SK-N-SH (cell line): ENCODE data around the gene COL26A1.

Experiments
- GABPA ChIP-seq: IDR thresholded peaks from 2 replicates; pipeline ENCODE4 v1.4.0; 2012; ENCODE audit warnings: low read depth, mild to moderate bottlenecking
- JUND ChIP-seq: IDR thresholded peaks from 2 replicates; pipeline ENCODE4 v1.4.0; 2012
- RAD21 ChIP-seq: IDR thresholded peaks from 2 replicates; pipeline ENCODE4 v1.6.1; 2012; ENCODE audit warnings: mild to moderate bottlenecking, low read length
- RFX5 ChIP-seq: IDR thresholded peaks from 2 replicates; pipeline ENCODE4 v1.6.1; 2012; ENCODE audit warnings: mild to moderate bottlenecking, improper control_type of control experiment, low read length
- YY1 ChIP-seq: IDR thresholded peaks from 2 replicates; pipeline ENCODE4 v1.4.0; 2012; ENCODE audit warnings: low read depth, mild to moderate bottlenecking
- TF ChIP-seq, protein P1 (sequence below): fragments of 200-600 bp; sonication (generic); IDR thresholded peaks from 2 replicates; pipeline ENCODE4 v1.6.1; 2017; ENCODE audit warnings: antibody characterized with exemption, mild to moderate bottlenecking, moderate library complexity
- TF ChIP-seq, protein P2 (sequence below): IDR thresholded peaks from 2 replicates; pipeline ENCODE4 v1.6.1; 2012; ENCODE audit warnings: mild to moderate bottlenecking, low read depth, low read length, moderate library complexity
- TF ChIP-seq, protein P3 (sequence below): IDR thresholded peaks from 2 replicates; pipeline ENCODE4; 2012
- TF ChIP-seq, protein P4 (sequence below): IDR thresholded peaks from 2 replicates; pipeline ENCODE4 v1.4.0; 2012; ENCODE audit warnings: low read depth, borderline replicate concordance

DNA sequence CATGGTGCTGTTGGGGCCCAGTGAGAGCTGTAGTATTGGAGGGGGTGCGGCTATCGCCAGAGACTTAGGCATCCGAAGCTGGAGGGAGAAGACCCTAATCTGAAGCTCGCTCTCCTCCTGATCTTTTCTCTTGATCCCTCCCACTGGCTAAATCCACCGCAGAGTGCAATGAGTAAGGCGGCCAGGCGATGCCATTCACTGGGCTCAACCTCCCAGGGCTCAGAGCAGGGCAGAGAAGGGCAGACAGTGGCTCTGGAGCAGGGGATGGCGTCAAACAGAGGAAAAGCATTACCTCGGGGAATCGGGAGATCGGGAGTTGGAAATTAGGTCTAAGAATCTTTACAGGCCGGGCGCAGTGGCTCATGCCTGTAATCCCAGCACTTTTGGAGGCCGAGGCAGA lies 22.3 kb upstream of the COL26A1 start:
- TF ChIP-seq, protein P1, sequence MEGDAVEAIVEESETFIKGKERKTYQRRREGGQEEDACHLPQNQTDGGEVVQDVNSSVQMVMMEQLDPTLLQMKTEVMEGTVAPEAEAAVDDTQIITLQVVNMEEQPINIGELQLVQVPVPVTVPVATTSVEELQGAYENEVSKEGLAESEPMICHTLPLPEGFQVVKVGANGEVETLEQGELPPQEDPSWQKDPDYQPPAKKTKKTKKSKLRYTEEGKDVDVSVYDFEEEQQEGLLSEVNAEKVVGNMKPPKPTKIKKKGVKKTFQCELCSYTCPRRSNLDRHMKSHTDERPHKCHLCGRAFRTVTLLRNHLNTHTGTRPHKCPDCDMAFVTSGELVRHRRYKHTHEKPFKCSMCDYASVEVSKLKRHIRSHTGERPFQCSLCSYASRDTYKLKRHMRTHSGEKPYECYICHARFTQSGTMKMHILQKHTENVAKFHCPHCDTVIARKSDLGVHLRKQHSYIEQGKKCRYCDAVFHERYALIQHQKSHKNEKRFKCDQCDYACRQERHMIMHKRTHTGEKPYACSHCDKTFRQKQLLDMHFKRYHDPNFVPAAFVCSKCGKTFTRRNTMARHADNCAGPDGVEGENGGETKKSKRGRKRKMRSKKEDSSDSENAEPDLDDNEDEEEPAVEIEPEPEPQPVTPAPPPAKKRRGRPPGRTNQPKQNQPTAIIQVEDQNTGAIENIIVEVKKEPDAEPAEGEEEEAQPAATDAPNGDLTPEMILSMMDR, result no peak
- TF ChIP-seq, protein P2, sequence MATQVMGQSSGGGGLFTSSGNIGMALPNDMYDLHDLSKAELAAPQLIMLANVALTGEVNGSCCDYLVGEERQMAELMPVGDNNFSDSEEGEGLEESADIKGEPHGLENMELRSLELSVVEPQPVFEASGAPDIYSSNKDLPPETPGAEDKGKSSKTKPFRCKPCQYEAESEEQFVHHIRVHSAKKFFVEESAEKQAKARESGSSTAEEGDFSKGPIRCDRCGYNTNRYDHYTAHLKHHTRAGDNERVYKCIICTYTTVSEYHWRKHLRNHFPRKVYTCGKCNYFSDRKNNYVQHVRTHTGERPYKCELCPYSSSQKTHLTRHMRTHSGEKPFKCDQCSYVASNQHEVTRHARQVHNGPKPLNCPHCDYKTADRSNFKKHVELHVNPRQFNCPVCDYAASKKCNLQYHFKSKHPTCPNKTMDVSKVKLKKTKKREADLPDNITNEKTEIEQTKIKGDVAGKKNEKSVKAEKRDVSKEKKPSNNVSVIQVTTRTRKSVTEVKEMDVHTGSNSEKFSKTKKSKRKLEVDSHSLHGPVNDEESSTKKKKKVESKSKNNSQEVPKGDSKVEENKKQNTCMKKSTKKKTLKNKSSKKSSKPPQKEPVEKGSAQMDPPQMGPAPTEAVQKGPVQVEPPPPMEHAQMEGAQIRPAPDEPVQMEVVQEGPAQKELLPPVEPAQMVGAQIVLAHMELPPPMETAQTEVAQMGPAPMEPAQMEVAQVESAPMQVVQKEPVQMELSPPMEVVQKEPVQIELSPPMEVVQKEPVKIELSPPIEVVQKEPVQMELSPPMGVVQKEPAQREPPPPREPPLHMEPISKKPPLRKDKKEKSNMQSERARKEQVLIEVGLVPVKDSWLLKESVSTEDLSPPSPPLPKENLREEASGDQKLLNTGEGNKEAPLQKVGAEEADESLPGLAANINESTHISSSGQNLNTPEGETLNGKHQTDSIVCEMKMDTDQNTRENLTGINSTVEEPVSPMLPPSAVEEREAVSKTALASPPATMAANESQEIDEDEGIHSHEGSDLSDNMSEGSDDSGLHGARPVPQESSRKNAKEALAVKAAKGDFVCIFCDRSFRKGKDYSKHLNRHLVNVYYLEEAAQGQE, result no peak
- TF ChIP-seq, protein P3, sequence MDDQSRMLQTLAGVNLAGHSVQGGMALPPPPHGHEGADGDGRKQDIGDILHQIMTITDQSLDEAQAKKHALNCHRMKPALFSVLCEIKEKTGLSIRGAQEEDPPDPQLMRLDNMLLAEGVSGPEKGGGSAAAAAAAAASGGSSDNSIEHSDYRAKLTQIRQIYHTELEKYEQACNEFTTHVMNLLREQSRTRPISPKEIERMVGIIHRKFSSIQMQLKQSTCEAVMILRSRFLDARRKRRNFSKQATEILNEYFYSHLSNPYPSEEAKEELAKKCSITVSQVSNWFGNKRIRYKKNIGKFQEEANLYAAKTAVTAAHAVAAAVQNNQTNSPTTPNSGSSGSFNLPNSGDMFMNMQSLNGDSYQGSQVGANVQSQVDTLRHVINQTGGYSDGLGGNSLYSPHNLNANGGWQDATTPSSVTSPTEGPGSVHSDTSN, result no peak
- TF ChIP-seq, protein P4, sequence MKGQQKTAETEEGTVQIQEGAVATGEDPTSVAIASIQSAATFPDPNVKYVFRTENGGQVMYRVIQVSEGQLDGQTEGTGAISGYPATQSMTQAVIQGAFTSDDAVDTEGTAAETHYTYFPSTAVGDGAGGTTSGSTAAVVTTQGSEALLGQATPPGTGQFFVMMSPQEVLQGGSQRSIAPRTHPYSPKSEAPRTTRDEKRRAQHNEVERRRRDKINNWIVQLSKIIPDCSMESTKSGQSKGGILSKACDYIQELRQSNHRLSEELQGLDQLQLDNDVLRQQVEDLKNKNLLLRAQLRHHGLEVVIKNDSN, result no peak
- TF ChIP-seq RAD21 (no peak), JUND (no peak), GABPA (no peak), RFX5 (no peak), YY1 (no peak)
